SK-N-SH treated with all-trans-retinoic acid at 6 μM for 48 hours (cell line): Measurements from ENCODE around the gene PLEKHN1.

ENCODE experiments used
- ATAC-seq: fragments of 200-7000 bp; cut with Tn5 transposase; 3 replicates; pipeline ENCODE4 v1.9.1; 2020; ENCODE audit warnings: mild to moderate bottlenecking, moderate library complexity
- ARNTL ChIP-seq: fragments of 450-650 bp; formaldehyde crosslinking; IDR thresholded peaks from 2 replicates; pipeline ENCODE4 v1.5.0; 2020; ENCODE audit warnings: low read depth, mild to moderate bottlenecking, moderate library complexity, borderline replicate concordance
- CSDC2 ChIP-seq: fragments of 250-450 bp; sonication (Bioruptor Pico); IDR thresholded peaks from 2 replicates; pipeline ENCODE4 v1.5.0; 2020; ENCODE audit warnings: mild to moderate bottlenecking, moderate library complexity
- CSRNP3 ChIP-seq: fragments of 250-450 bp; sonication (Bioruptor Pico); IDR thresholded peaks from 2 replicates; pipeline ENCODE4 v1.5.1; 2021; ENCODE audit warnings: mild to moderate bottlenecking, moderate library complexity
- ESRRG ChIP-seq: fragments of 250-450 bp; sonication (Bioruptor Pico); IDR thresholded peaks from 2 replicates; pipeline ENCODE4 v1.6.1; 2021; ENCODE audit warnings: mild to moderate bottlenecking
- GLIS3 ChIP-seq: fragments of 250-450 bp; sonication (Bioruptor Pico); IDR thresholded peaks from 2 replicates; pipeline ENCODE4 v1.5.0; 2020; ENCODE audit warnings: mild to moderate bottlenecking, moderate library complexity
- ISL1 ChIP-seq: fragments of 250-450 bp; sonication (Bioruptor Pico); IDR thresholded peaks from 2 replicates; pipeline ENCODE4 v2.1.2; 2022; ENCODE audit warnings: mild to moderate bottlenecking, moderate library complexity
- PATZ1 ChIP-seq: fragments of 250-450 bp; sonication (Bioruptor Pico); IDR thresholded peaks from 2 replicates; pipeline ENCODE4 v1.8.0; 2020; ENCODE audit warnings: mild to moderate bottlenecking, moderate library complexity, borderline replicate concordance
- POU6F1 ChIP-seq: fragments of 250-450 bp; sonication (Bioruptor Pico); IDR thresholded peaks from 2 replicates; pipeline ENCODE4 v1.8.0; 2021; ENCODE audit warnings: low read depth, mild to moderate bottlenecking, moderate library complexity, borderline replicate concordance
- PPARA ChIP-seq: fragments of 250-450 bp; sonication (Bioruptor Pico); IDR thresholded peaks from 2 replicates; pipeline ENCODE4 v1.5.0; 2020; ENCODE audit warnings: mild to moderate bottlenecking, borderline replicate concordance
- RARB ChIP-seq: fragments of 250-450 bp; sonication (Bioruptor Pico); IDR thresholded peaks from 2 replicates; pipeline ENCODE4 v1.8.0; 2021; ENCODE audit warnings: mild to moderate bottlenecking, moderate library complexity
- TOX ChIP-seq: fragments of 250-450 bp; sonication (Bioruptor Pico); IDR thresholded peaks from 2 replicates; pipeline ENCODE4 v1.8.0; 2021; ENCODE audit warnings: mild to moderate bottlenecking, moderate library complexity, borderline replicate concordance
- ZFP3 ChIP-seq: fragments of 250-450 bp; sonication (Bioruptor Pico); IDR thresholded peaks from 2 replicates; pipeline ENCODE4 v1.5.0; 2020; ENCODE audit warnings: mild to moderate bottlenecking, moderate library complexity
- ZFP30 ChIP-seq: fragments of 450-650 bp; formaldehyde crosslinking; IDR thresholded peaks from 2 replicates; pipeline ENCODE4 v1.5.0; 2022; ENCODE audit warnings: mild to moderate bottlenecking, moderate library complexity
- ZNF565 ChIP-seq: fragments of 450-650 bp; formaldehyde crosslinking; conservative IDR thresholded peaks from 2 replicates; pipeline ENCODE4 v1.5.0; 2020; ENCODE audit warnings: low read depth, mild to moderate bottlenecking, moderate library complexity
- ZNF8 ChIP-seq: fragments of 450-650 bp; formaldehyde crosslinking; IDR thresholded peaks from 2 replicates; pipeline ENCODE4 v1.5.0; 2020; ENCODE audit warnings: mild to moderate bottlenecking, moderate library complexity
- TF ChIP-seq, protein P1 (sequence below): fragments of 250-450 bp; sonication (Bioruptor Pico); IDR thresholded peaks from 2 replicates; pipeline ENCODE4 v1.5.0; 2020; ENCODE audit warnings: mild to moderate bottlenecking, moderate library complexity

Gene PLEKHN1

GRCh38 chr1:918353-918752 lies 47.9 kb upstream of the PLEKHN1 start:
- no peak for ATAC-seq
- TF ChIP-seq CSRNP3 = no peak

- TF ChIP-seq TOX (CRISPR knock-in tag) (no peak), ESRRG (CRISPR knock-in tag) (no peak), PPARA (CRISPR knock-in tag) (no peak), ISL1 (CRISPR knock-in tag) (no peak), ZFP3 (CRISPR knock-in tag) (no peak), POU6F1 (no peak), CSRNP3 (no peak), ZNF565 (CRISPR knock-in tag) (no peak), ZNF8 (CRISPR knock-in tag) (no peak), ZFP30 (CRISPR knock-in tag) (no peak), PATZ1 (CRISPR knock-in tag) (no peak), GLIS3 (CRISPR knock-in tag) (no peak)
- TF ChIP-seq, all 23 proteins: peak for 0
- ATAC-seq = no peak
Observed at GRCh38 chr1:918843-919242, 47.4 kb upstream of the PLEKHN1 start.

DNA sequence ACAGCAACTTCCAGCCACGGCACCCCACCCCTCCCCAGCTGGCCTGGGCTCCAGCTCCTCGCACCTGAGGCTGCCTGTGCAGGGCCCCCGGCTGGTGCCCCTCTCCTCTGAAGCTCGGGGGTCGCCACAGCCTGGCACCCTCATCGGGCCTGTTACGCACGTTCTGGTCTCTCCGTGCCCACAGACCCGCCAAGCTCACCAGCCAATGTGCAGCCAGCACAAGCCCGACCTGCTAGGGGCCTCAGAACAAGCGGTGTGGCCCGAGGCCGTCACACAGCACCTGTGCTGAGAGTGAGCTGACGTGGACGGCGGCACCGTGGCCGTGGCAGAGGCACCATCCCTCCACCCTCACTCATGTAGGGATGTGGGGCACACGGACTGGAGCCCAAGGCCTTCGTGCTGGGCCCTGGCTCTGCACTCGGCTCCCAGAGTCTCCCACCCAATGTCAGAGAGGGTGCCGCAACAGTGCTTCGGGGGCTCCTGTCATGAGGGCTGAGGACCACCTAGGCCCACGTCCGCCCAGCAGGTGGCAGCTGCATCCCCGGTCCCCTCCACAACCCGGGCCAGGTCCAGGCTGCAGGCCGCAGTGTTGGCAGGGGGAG lies 46.9 kb upstream of the PLEKHN1 start:
- no peak for TF ChIP-seq CSDC2 (CRISPR knock-in tag)
- no peak for ATAC-seq

DNA sequence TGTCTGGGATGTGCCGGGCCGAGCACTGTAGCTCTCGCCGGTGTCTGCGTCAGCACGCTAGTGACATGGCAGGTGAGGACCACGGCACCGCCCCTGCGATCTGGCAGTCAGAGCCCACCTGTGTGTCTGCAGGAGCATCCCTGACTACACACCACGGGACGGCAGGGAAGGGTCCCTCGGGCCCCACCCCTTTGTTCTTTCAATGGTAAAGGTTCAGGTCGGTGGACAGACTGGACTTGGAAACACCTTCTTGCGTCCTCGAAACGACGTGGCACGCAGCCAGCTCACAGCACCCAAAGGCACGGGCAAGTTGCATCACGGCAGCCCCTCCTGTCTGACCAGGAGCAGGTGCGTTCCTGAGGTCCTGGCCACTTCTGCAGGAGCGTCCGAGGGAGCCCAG lies 46.3 kb upstream of the PLEKHN1 start:
- no peak for TF ChIP-seq TOX (CRISPR knock-in tag)
- TF ChIP-seq, protein P1, sequence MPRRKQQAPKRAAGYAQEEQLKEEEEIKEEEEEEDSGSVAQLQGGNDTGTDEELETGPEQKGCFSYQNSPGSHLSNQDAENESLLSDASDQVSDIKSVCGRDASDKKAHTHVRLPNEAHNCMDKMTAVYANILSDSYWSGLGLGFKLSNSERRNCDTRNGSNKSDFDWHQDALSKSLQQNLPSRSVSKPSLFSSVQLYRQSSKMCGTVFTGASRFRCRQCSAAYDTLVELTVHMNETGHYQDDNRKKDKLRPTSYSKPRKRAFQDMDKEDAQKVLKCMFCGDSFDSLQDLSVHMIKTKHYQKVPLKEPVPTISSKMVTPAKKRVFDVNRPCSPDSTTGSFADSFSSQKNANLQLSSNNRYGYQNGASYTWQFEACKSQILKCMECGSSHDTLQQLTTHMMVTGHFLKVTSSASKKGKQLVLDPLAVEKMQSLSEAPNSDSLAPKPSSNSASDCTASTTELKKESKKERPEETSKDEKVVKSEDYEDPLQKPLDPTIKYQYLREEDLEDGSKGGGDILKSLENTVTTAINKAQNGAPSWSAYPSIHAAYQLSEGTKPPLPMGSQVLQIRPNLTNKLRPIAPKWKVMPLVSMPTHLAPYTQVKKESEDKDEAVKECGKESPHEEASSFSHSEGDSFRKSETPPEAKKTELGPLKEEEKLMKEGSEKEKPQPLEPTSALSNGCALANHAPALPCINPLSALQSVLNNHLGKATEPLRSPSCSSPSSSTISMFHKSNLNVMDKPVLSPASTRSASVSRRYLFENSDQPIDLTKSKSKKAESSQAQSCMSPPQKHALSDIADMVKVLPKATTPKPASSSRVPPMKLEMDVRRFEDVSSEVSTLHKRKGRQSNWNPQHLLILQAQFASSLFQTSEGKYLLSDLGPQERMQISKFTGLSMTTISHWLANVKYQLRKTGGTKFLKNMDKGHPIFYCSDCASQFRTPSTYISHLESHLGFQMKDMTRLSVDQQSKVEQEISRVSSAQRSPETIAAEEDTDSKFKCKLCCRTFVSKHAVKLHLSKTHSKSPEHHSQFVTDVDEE (CRISPR knock-in tag) = no peak
- no peak for TF ChIP-seq ARNTL (CRISPR knock-in tag)
- no peak for TF ChIP-seq RARB (CRISPR knock-in tag)
- no peak for ATAC-seq

DNA sequence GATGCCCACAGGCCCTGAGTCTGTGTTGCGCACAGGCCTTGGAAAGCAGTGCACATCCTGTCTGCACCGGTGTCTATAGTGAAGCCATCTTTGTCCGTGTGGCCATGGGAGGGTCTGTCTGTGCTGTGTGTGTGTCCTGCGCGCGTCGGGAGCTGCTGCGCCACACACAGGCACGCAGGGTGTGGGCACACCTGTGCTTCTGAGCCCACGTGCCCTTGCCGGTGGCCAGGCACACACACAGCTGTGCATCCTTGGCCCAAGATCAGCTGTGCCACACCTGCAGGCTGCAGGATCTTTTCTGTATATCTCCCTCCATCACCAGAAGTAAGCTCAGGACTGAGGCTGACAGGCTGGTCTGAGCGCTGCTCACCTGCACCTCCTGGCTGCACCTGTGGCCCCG lies 45.8 kb upstream of the PLEKHN1 start:
- peak; percentile 2 for ATAC-seq
- no peak for TF ChIP-seq CSDC2 (CRISPR knock-in tag)
